KOPT-K1 (cell line): Measurements from ENCODE around the gene BCAN.

Experiments
- H3K27ac ChIP-seq: fragments of 200-600 bp; sonication (generic); 2 replicates; pipeline ENCODE4 v1.5.1; 2016; ENCODE audit warnings: antibody characterized with exemption, mild to moderate bottlenecking, low read depth, low read length; ENCODE audit not compliant: poor library complexity, severe bottlenecking
- H3K36me3 ChIP-seq: fragments of 200-600 bp; sonication (generic); 2 replicates; pipeline ENCODE4 v1.5.1; 2017; ENCODE audit warnings: antibody characterized with exemption, mild to moderate bottlenecking, low read length, moderate library complexity; ENCODE audit not compliant: insufficient read depth
- H3K9me3 ChIP-seq: fragments of 200-600 bp; sonication (generic); 2 replicates; pipeline ENCODE4 v1.5.1; 2017; ENCODE audit warnings: antibody characterized with exemption, low read length, mild to moderate bottlenecking; ENCODE audit not compliant: insufficient read depth, poor library complexity, severe bottlenecking

The BCAN gene

DNA sequence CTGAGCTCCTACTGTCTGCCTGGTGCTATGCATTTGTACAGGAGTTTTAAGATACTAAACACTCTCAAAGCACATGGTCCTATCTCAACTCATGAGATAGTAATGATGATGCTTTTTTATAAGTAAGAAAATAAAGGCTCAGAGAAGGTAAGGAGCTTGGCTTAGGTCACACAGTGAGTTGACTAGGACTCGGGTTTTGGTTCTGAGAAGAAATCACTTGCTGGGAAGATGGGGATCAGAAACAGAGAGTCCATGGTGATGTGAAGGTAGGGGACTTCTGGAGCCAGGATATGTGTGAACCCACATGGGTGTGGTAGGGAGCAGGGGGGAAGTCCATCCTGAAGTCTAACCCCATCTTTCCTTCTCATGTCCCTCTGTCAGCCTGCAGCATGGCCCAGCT is 3.7 kb downstream of the BCAN start:
- H3K27ac ChIP-seq = no peak overlapping the region
- H3K36me3 ChIP-seq = no peaks in the 10 kb centered on the region
- no peaks in the 10 kb centered on the region for H3K9me3 ChIP-seq

- Histone ChIP-seq H3K27ac (no peak overlapping the region), H3K36me3 (no peaks in the 10 kb centered on the region), H3K9me3 (no peaks in the 10 kb centered on the region)
Observed at GRCh38 chr1:156646738-156647211, 4.9 kb downstream of the BCAN start.

DNA sequence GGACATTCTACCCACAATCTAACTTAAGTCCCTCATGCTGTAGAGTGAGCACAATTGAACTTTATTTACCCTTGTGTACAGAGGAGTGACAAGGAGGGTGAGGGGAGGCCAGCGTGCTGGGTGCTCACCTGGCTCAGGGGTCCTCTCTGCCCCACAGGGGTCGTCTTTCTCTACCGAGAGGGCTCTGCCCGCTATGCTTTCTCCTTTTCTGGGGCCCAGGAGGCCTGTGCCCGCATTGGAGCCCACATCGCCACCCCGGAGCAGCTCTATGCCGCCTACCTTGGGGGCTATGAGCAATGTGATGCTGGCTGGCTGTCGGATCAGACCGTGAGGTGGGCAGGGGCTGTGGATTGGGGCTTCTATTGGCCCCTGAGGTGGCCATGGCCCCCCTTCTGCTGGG is 5.4 kb downstream of the BCAN start:
- Histone ChIP-seq H3K36me3 (no peaks in the 10 kb centered on the region), H3K9me3 (no peaks in the 10 kb centered on the region), H3K27ac (no peak overlapping the region)

DNA sequence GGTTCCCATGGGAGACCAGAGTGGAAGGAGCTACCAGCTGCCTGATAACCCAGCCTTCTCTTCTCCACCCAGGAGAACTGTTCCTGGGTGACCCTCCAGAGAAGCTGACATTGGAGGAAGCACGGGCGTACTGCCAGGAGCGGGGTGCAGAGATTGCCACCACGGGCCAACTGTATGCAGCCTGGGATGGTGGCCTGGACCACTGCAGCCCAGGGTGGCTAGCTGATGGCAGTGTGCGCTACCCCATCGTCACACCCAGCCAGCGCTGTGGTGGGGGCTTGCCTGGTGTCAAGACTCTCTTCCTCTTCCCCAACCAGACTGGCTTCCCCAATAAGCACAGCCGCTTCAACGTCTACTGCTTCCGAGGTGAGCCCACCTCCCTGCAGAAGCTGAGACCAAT is 6.6 kb downstream of the BCAN start:
- Histone ChIP-seq H3K27ac (no peak overlapping the region), H3K9me3 (no peaks in the 10 kb centered on the region), H3K36me3 (no peaks in the 10 kb centered on the region)

- H3K27ac ChIP-seq = no peak overlapping the region
- no peaks in the 10 kb centered on the region for H3K36me3 ChIP-seq
- no peaks in the 10 kb centered on the region for H3K9me3 ChIP-seq
Observed at GRCh38 chr1:156648951-156649350, 7.0 kb downstream of the BCAN start.

DNA sequence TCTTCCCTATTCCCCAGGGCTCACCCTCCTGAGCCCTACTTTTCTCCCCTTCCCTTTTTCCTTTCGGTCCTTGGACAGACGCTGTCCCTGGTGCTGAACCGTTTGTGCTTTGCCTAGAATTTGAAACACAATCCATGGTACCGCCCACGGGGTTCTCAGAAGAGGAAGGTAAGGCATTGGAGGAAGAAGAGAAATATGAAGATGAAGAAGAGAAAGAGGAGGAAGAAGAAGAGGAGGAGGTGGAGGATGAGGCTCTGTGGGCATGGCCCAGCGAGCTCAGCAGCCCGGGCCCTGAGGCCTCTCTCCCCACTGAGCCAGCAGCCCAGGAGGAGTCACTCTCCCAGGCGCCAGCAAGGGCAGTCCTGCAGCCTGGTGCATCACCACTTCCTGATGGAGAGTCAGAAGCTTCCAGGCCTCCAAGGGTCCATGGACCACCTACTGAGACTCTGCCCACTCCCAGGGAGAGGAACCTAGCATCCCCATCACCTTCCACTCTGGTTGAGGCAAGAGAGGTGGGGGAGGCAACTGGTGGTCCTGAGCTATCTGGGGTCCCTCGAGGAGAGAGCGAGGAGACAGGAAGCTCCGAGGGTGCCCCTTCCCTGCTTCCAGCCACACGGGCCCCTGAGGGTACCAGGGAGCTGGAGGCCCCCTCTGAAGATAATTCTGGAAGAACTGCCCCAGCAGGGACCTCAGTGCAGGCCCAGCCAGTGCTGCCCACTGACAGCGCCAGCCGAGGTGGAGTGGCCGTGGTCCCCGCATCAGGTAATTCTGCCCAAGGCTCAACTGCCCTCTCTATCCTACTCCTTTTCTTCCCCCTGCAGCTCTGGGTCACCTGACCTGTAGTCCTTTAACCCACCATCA is 10.4 kb downstream of the BCAN start:
- Histone ChIP-seq H3K27ac (no peak overlapping the region), H3K9me3 (no peaks in the 10 kb centered on the region), H3K36me3 (no peaks in the 10 kb centered on the region)

DNA sequence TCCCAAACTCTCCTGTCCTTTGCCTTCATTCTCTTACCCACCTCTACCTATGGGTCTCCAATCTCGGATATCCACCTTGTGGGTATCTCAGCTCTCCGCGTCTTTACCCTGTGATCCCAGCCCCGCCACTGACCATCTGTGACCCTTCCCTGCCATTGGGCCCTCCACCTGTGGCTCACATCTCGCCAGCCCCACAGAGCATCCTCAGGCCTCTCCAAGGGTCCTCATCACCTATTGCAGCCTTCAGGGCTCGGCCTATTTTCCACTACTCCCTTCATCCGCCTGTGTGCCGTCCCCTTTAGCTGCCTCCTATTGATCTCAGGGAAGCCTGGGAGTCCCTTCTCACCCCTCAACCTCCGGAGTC is 11.1 kb downstream of the BCAN start:
- no peak overlapping the region for H3K27ac ChIP-seq
- no peaks in the 10 kb centered on the region for H3K9me3 ChIP-seq

DNA sequence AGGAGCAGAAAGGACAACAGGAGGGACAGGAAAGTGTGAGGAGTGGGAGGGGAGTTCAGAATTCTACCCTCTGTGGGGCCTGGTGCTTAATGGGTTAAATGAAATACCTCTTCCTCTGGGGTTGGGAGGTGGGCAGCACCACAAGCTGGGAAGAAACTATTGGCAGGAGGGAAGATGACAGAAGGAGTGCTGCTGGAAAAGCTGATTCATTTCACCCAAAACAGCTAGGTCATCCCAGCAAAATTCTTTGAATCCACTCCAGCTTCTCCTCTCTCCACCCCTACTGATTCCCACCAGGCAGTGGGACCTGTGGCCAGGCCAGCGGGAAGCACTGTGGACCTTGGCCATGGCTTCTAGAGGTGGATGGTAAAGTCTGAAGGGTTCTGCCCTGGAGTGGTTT is 12.8 kb downstream of the BCAN start:
- no peaks in the 10 kb centered on the region for H3K36me3 ChIP-seq
- H3K27ac ChIP-seq = no peak overlapping the region
- H3K9me3 ChIP-seq = no peaks in the 10 kb centered on the region

More for the DNA sequence above, 11.1 kb downstream of the BCAN start:
- no peaks in the 10 kb centered on the region for H3K36me3 ChIP-seq

GRCh38 chr1:156655151-156655903 is 13.4 kb downstream of the BCAN start:
- no peaks in the 10 kb centered on the region for H3K36me3 ChIP-seq
- no peaks in the 10 kb centered on the region for H3K9me3 ChIP-seq
- no peak overlapping the region for H3K27ac ChIP-seq

GRCh38 chr1:156655904-156656516 is 14.1 kb downstream of the BCAN start:
- no peaks in the 10 kb centered on the region for H3K9me3 ChIP-seq
- no peak overlapping the region for H3K27ac ChIP-seq
- H3K36me3 ChIP-seq = no peaks in the 10 kb centered on the region

DNA sequence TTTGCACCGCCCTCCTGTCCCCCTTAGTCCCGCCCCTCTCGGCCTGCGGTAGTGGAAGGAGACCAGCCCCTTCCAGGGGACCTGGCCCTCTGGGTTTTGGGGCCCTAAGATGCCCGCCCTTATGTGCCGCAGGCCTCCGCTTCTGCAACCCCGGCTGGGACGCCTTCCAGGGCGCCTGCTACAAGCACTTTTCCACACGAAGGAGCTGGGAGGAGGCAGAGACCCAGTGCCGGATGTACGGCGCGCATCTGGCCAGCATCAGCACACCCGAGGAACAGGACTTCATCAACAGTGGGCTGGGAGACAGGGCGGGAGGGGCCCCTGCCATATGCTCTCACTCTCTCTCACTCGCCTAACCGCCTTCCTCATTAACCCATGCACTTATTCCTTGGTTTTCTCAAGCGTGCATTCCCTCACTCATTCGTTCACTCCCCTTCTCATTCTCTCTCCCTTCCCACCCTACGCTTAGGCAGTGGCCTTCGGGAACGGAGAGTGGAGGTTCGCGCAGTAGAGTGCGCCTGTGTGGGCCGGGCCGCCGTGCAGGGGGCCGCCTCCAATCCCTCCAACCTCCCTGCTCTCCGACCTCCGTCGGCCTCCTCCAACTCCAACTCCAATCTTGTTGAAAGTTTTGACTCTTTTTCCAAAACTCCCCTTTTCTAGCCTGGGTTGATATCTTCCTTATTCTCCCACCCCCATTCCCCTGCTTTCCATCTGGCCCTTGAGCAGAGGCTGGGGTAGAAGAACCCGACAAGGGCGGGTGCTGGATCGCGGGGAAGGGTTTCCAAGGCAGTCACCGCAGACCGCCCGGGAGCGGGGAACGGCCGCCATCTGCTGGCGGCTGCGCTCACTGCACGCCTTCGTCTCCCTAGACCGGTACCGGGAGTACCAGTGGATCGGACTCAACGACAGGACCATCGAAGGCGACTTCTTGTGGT is 15.2 kb downstream of the BCAN start:
- no peak overlapping the region for H3K27ac ChIP-seq
- no peaks in the 10 kb centered on the region for H3K9me3 ChIP-seq
- H3K36me3 ChIP-seq = no peaks in the 10 kb centered on the region

DNA sequence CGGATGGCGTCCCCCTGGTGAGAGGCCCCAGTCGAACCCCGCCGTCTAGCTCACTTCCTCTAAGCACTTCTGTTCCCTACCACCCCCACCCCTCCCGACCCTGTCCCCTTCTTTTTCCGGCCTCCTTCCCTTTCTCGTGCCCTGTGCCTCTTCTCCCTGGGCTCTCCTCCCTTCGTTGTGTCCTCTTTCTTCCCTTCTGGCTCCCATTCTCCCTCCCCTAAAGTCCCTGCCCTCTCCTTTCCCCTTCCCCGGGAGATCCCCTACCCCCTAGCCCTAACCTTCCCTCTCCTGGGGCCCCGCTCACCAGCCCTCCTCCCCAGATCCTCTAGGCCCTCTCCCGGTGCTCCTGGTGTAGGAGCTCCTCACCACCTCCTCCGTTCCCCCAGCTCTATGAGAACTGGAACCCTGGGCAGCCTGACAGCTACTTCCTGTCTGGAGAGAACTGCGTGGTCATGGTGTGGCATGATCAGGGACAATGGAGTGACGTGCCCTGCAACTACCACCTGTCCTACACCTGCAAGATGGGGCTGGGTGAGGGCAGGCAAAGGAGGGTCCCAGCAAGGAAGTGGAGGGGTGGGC is 15.9 kb downstream of the BCAN start:
- Histone ChIP-seq H3K9me3 (no peaks in the 10 kb centered on the region), H3K27ac (no peak overlapping the region), H3K36me3 (no peaks in the 10 kb centered on the region)

DNA sequence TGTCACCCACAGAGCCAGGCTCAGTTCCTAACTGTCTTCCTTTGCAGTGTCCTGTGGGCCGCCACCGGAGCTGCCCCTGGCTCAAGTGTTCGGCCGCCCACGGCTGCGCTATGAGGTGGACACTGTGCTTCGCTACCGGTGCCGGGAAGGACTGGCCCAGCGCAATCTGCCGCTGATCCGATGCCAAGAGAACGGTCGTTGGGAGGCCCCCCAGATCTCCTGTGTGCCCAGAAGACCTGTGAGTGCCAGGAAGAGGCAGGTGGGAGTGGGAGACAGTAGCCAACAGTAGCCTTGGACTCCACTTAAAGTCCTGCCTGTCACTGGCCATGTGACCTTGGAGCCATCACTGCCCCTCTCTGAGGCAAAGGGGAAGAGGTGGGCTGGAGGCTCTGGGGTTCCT is 16.6 kb downstream of the BCAN start:
- no peak overlapping the region for H3K27ac ChIP-seq
- H3K36me3 ChIP-seq = no peaks in the 10 kb centered on the region
- no peaks in the 10 kb centered on the region for H3K9me3 ChIP-seq

DNA sequence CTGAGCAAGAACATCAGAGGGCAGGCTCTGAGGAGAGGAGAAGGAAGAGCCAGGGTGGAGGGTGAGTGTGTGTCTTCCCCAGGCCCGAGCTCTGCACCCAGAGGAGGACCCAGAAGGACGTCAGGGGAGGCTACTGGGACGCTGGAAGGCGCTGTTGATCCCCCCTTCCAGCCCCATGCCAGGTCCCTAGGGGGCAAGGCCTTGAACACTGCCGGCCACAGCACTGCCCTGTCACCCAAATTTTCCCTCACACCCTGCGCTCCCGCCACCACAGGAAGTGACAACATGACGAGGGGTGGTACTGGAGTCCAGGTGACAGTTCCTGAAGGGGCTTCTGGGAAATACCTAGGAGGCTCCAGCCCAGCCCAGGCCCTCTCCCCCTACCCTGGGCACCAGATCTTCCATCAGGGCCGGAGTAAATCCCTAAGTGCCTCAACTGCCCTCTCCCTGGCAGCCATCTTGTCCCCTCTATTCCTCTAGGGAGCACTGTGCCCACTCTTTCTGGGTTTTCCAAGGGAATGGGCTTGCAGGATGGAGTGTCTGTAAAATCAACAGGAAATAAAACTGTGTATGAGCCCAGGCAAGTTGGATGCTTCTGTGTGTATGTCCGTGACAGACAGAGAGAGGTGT is 17.1 kb downstream of the BCAN start:
- Histone ChIP-seq H3K9me3 (no peaks in the 10 kb centered on the region), H3K27ac (no peak overlapping the region), H3K36me3 (no peaks in the 10 kb centered on the region)
